Right lobe of liver (tissue), 6 donors: Measurements from ENCODE around the gene DRGX. TPM values are rescaled to one million over a fixed set of nuclear protein-coding genes. Genes with fewer than 3 reads are reported as not detected.

Experiments used
- ATAC-seq, 4 donors: fragments of 200-7000 bp; cut with Tn5 transposase; one replicate each; pipeline ENCODE4 v1.9.1; 2020; ENCODE audit warnings: mild to moderate bottlenecking in 4 of 4, moderate library complexity in 4 of 4
- DNase-seq, 3 donors: peaks; one replicate each; pipeline ENCODE4 v3.0.0-alpha.2; 2020
- H3K27ac ChIP-seq, 3 donors: fragments of 200-600 bp; one replicate each; pipeline ENCODE4 v1.8.0; 2022
- H3K27me3 ChIP-seq, 2 donors: fragments of 200-600 bp; one replicate each; pipeline ENCODE4 v1.8.0; 2022
- H3K36me3 ChIP-seq, 4 donors: fragments of 200-600 bp; sonication (generic) in 1 of 4; one replicate each; pipeline versions ENCODE4 v1.5.1 to v1.8.0; 2017 to 2022; ENCODE audit warnings: control low read depth in 1 of 4
- H3K4me1 ChIP-seq, 4 donors: fragments of 200-600 bp; sonication (generic) in 1 of 4; one replicate each; pipeline versions ENCODE4 v1.5.1 to v1.8.0; 2017 to 2022; ENCODE audit warnings: control low read depth in 1 of 4
- H3K4me3 ChIP-seq, 3 donors: fragments of 200-600 bp; one replicate each; pipeline ENCODE4 v1.8.0; 2022
- H3K9me3 ChIP-seq, 4 donors: fragments of 200-600 bp; sonication (generic) in 1 of 4; one replicate each; pipeline versions ENCODE4 v1.5.1 to v1.8.0; 2017 to 2022; ENCODE audit warnings: control low read depth in 1 of 4
- POLR2A ChIP-seq: fragments of 450-650 bp; IDR thresholded peaks from one replicate; pipeline ENCODE4 v1.6.1; 2017; ENCODE audit warnings: antibody characterized with exemption, mild to moderate bottlenecking
- WGBS: methylation state at CpG from one replicate; pipeline ENCODE4 v1.1.6; 2018; ENCODE audit warnings: low coverage, low lambda C conversion rate; ENCODE audit not compliant: insufficient coverage; ENCODE audit errors: missing lambda C conversion rate; 5-methylcytosine and 5-hydroxymethylcytosine counted together
- intact Hi-C, 2 donors: fragments of 100-400 bp; cut with DNase I; formaldehyde crosslinking; loops; one replicate each; pipeline versions ENCODE4 v1.11.2 to v1.14.1; 2022
- total RNA-seq, 6 experiments: library from RNA; depleted of rRNA in 2 of 6; stranded (reverse); fragments of >200 nt in 2 of 6; fragmentation: NEBNext Ultra II Directional in 3 of 6; extraction: Animal tissue kit (Norgen Biotek cat#: 25700) in 3 of 6; gene quantifications; one replicate each; pipeline versions ENCODE4 v1.1.0 to v1.2.4, GENCODE V29; 2016 to 2023
- TF ChIP-seq, protein P1 (sequence below), 4 donors: fragments of 200-600 bp in 3 of 4; fragments of 450-650 bp in 1 of 4; IDR thresholded peaks; one replicate each; pipeline versions ENCODE4 v1.5.1 to v1.8.0; 2016 to 2022; ENCODE audit warnings: antibody characterized with exemption in 4 of 4, mild to moderate bottlenecking in 2 of 4
- donor health status: DM: no; HTN: yes; CAD: no.
- donor health status: DM: no; HTN: no; CAD: no.
- donor health status: DM: no; HTN: no; CAD: no.
- donor health status: DM: no; HTN: yes; CAD: no.
- donor health status: DM: no; HTN: yes; CAD: no.

Gene DRGX
- total RNA-seq, 6 experiments from 2014 or later = not detected

DNA sequence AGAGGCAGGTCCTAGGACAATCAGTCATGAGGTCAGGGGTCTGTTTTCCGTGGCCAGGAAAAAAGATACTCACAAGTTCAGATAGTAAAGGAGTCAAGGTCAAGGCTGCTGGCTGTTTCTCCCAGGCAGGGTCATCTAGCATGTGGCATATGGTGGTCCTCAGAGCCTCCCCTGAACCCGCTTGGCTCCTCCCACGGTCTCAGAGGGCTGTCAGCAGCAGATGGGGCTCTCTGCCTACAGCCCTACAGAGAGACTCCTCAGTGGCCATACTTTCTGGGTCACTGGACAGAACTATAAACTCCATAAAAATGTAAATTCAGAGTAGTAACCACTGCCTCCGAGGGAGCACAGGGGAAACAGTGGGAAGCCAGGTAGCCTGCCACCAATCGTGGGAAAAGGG lies 11.3 kb upstream of the DRGX start:
- DNase-seq = no peak
- TF ChIP-seq, protein P1, sequence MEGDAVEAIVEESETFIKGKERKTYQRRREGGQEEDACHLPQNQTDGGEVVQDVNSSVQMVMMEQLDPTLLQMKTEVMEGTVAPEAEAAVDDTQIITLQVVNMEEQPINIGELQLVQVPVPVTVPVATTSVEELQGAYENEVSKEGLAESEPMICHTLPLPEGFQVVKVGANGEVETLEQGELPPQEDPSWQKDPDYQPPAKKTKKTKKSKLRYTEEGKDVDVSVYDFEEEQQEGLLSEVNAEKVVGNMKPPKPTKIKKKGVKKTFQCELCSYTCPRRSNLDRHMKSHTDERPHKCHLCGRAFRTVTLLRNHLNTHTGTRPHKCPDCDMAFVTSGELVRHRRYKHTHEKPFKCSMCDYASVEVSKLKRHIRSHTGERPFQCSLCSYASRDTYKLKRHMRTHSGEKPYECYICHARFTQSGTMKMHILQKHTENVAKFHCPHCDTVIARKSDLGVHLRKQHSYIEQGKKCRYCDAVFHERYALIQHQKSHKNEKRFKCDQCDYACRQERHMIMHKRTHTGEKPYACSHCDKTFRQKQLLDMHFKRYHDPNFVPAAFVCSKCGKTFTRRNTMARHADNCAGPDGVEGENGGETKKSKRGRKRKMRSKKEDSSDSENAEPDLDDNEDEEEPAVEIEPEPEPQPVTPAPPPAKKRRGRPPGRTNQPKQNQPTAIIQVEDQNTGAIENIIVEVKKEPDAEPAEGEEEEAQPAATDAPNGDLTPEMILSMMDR (IDR thresholded peaks at IDR 0.05) = no peak
- TF ChIP-seq POLR2A = no peak
- ATAC-seq = no peak
- Histone ChIP-seq H3K4me1 (no peaks in the 10 kb centered on the region), H3K9me3 (no peaks in the 10 kb centered on the region), H3K27ac (no peak overlapping the region), H3K36me3 (no peaks in the 10 kb centered on the region), H3K4me3 (no peak overlapping the region), H3K27me3 (no peaks in the 10 kb centered on the region)
- intact Hi-C loops = loop anchor here (10.0 kb wide), 1 partner anchor 108 kb away; no protein-coding TSS in a partner anchor
- 65% methylated on average over 2 of the region's 5 CpGs for WGBS

DNA sequence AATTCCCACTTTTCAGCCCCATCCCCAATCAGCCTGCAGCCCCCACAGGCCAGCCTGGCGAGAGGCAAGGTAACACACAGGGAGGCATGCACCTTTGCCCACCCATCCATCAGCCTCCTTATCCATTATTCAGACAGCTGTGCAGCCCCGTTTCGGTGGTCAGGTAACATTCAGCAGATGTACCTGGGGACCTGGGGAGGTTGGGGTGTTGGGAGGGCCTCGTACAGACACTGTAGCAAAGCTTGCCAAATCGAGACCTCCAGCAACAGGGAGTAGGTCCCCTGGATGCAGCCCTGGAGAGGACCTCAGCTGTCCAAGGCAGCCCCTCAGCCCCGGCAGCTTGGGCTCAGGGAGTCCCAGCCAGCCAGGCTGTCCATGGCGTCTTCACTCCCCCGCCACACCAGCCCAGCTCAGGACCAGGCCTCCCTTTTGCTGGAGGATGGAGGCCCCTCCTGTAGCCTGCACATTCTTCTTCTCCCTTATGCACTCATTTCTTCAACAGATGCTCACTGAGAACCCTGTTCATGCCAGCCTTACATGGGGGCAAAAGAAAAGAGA lies 8.5 kb upstream of the DRGX start:
- H3K9me3 ChIP-seq = no peaks in the 10 kb centered on the region
- H3K4me3 ChIP-seq = no peak overlapping the region
- H3K27me3 ChIP-seq = peaks cover 0 to 6% of the 10 kb centered on the region in 2 donors
- ATAC-seq (no peak), DNase-seq (no peak)
- H3K36me3 ChIP-seq = no peaks in the 10 kb centered on the region
- H3K4me1 ChIP-seq = no peaks in the 10 kb centered on the region
- TF ChIP-seq POLR2A = no peak
- TF ChIP-seq, protein P1 (IDR thresholded peaks at IDR 0.05) = no peak
- intact Hi-C loops = loop anchor here (10.0 kb wide), 1 partner anchor 110 kb away; no protein-coding TSS in a partner anchor
- no peak overlapping the region for H3K27ac ChIP-seq
- no CpG with 5 or more reads among the region's 8 CpGs for WGBS

DNA sequence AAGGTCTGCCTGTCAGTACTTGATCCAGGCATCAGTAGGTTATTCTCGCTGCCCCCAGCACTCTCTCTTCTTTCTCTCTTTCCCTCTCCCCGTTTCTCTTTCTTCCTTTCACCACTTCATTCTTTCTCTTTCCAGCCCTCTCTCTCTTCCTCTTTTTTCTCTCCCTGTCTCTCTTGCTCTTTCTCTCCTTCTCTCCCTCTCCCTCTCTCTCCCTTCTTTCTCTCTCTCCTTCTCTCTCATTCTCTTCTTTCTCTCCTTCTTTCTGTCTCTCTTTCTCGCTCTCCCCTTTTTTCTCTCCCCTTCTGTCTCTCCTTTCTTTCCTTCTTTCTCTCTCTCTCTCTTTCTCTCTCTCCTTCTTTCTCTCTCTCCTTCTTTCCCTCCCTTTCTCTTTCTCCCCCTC lies 7.5 kb upstream of the DRGX start:
- intact Hi-C loops = loop anchor here (10.0 kb wide), 1 partner anchor 111 kb away; no protein-coding TSS in a partner anchor
- Histone ChIP-seq H3K9me3 (no peaks in the 10 kb centered on the region), H3K27ac (no peak overlapping the region), H3K4me3 (no peak overlapping the region), H3K27me3 (peaks cover under 1 to 9% of the 10 kb centered on the region in 2 donors), H3K36me3 (no peaks in the 10 kb centered on the region), H3K4me1 (peaks cover 0 to 3% (median 0%) of the 10 kb centered on the region in 4 donors)
- DNase-seq (no peak), ATAC-seq (no peak)
- TF ChIP-seq, protein P1 (IDR thresholded peaks at IDR 0.05) = no peak
- no peak for TF ChIP-seq POLR2A
- 42% methylated on average over 3 of the region's 3 CpGs for WGBS

DNA sequence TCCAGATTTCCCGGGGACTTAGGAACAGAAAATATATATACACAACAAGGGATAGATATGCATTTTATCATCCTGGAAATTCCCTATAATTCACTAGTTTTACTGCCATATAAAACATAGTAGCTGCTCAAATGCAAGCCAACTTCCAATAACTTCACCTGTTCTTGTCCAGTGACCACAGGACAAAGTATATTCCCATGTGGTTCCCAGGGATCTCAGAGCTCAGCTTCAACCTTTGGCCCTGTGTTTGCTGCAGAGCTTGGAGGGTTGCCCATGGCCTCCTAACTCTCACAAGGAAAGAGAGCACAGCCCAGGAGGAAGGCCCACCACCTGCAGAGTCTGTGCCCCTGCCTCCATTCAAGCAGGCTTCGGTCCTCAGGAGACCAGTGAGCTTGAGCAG lies 4.5 kb upstream of the DRGX start:
- Histone ChIP-seq H3K36me3 (no peaks in the 10 kb centered on the region), H3K4me1 (peaks cover 0 to 13% (median 0%) of the 10 kb centered on the region in 4 donors), H3K9me3 (no peaks in the 10 kb centered on the region), H3K27ac (no peak overlapping the region), H3K4me3 (no peak overlapping the region), H3K27me3 (peaks cover 28 to 29% of the 10 kb centered on the region in 2 donors)
- DNase-seq = no peak
- WGBS = 87% methylated on average over 2 of the region's 2 CpGs
- no peak for TF ChIP-seq POLR2A
- peak in 1 of 4 donors; percentile 32 for ATAC-seq
- intact Hi-C loops = loop anchor here (10.0 kb wide), 1 partner anchor 114 kb away; no protein-coding TSS in a partner anchor

DNA sequence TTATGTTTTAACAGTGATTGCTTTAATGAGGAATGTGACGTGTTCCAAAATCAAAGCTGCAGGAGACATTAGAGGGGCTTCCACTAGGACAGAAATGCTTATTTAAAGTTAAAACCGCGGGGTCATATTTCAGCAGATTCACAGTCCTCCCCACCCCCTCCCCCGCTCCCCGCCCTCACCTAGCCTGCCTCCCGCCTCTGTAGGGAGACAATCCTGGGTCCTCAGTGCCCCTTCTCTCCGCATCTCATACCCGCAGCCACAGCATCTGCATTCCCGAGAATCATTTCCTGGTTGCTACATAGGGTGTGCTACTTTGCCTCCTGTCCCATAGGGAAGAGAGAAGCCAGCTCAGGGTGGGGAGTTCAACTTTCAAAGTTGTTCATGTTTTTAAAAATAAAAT lies 3.1 kb upstream of the DRGX start:
- no peak for DNase-seq
- Histone ChIP-seq H3K36me3 (no peaks in the 10 kb centered on the region), H3K4me1 (peaks cover 0 to 13% (median 0%) of the 10 kb centered on the region in 4 donors), H3K27me3 (peaks cover 28 to 38% of the 10 kb centered on the region in 2 donors), H3K9me3 (no peaks in the 10 kb centered on the region), H3K4me3 (no peak overlapping the region), H3K27ac (no peak overlapping the region)
- WGBS = 4% methylated on average over 8 of the region's 9 CpGs
- intact Hi-C loops = no loop called here
- no peak for TF ChIP-seq POLR2A
- TF ChIP-seq, protein P1 (IDR thresholded peaks at IDR 0.05) = no peak
- ATAC-seq = no peak
